Lower leg skin (tissue), 4 donors: ENCODE data around the gene RSBN1L. TPM values are rescaled to one million over a fixed set of nuclear protein-coding genes. Genes with fewer than 3 reads are reported as not detected.

ENCODE experiments used
- DNase-seq, 2 donors: peaks; one replicate each; pipeline ENCODE4 v3.0.0-alpha.2; 2019; ENCODE audit warnings: low spot score in 2 of 2
- H3K4me3 ChIP-seq: fragments of 200-600 bp; sonication (generic); 2 replicates; pipeline ENCODE4 v1.5.1; 2017; ENCODE audit warnings: mild to moderate bottlenecking, low read depth; ENCODE audit not compliant: poor library complexity, severe bottlenecking
- POLR2A ChIP-seq, 2 donors: fragments of 450-650 bp; IDR thresholded peaks; one replicate each; pipeline ENCODE4 v1.6.1; 2016 to 2017; ENCODE audit warnings: antibody characterized with exemption in 2 of 2, mild to moderate bottlenecking in 1 of 2, moderate library complexity in 1 of 2
- WGBS, 2 donors: methylation state at CpG; one replicate each; pipeline ENCODE4 v1.1.5; 2018; 5-methylcytosine and 5-hydroxymethylcytosine counted together
- intact Hi-C: fragments of 100-400 bp; cut with DNase I; formaldehyde crosslinking; loops from one replicate; pipeline ENCODE4 v1.15.0; 2023; ENCODE audit warnings: low total_unique reads
- total RNA-seq, 4 donors: library from RNA; depleted of rRNA; stranded (reverse); fragments of >200 nt; gene quantifications; one replicate each; pipeline ENCODE4 v1.1.0, GENCODE V29; 2016
- TF ChIP-seq, protein P1 (sequence below), 3 donors: fragments of 450-650 bp; IDR thresholded peaks; one replicate each; pipeline ENCODE4 v1.5.1; 2016; ENCODE audit warnings: antibody characterized with exemption in 3 of 3, mild to moderate bottlenecking in 3 of 3, moderate library complexity in 2 of 3

RSBN1L gene
- total RNA-seq, 4 donors from 2014 or later, result 17.3 to 34.8 (median 25.7) TPM

DNA sequence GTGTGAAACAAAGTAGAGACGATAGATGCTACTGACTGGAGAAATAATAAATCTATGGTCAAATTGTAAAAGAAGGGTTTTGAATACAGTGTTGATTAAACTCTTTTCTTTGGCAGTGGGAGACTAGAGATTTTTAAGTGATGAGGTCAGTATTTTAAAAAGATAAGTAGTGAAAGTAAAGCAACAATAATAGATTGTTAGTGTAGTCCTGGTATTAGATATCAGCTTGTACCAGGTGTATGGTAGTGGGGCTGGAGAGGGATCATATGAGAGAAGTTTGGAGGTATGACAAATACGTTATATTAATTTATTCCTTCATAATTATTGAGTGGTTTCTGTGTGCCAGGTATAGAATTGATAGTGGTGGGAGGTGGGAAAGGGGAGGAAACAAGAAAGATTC lies 127.5 kb downstream of the RSBN1L start:
- DNase-seq, result no peak
- H3K4me3 ChIP-seq, result no peak overlapping the region
- intact Hi-C loops, result no loop called here
- no peak for TF ChIP-seq POLR2A (IDR thresholded peaks at IDR 0.05)
- TF ChIP-seq, protein P1, sequence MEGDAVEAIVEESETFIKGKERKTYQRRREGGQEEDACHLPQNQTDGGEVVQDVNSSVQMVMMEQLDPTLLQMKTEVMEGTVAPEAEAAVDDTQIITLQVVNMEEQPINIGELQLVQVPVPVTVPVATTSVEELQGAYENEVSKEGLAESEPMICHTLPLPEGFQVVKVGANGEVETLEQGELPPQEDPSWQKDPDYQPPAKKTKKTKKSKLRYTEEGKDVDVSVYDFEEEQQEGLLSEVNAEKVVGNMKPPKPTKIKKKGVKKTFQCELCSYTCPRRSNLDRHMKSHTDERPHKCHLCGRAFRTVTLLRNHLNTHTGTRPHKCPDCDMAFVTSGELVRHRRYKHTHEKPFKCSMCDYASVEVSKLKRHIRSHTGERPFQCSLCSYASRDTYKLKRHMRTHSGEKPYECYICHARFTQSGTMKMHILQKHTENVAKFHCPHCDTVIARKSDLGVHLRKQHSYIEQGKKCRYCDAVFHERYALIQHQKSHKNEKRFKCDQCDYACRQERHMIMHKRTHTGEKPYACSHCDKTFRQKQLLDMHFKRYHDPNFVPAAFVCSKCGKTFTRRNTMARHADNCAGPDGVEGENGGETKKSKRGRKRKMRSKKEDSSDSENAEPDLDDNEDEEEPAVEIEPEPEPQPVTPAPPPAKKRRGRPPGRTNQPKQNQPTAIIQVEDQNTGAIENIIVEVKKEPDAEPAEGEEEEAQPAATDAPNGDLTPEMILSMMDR (IDR thresholded peaks at IDR 0.05), result no peak
- 93 to 94% methylated on average over 2 of the region's 2 CpGs for WGBS, 2 donors

DNA sequence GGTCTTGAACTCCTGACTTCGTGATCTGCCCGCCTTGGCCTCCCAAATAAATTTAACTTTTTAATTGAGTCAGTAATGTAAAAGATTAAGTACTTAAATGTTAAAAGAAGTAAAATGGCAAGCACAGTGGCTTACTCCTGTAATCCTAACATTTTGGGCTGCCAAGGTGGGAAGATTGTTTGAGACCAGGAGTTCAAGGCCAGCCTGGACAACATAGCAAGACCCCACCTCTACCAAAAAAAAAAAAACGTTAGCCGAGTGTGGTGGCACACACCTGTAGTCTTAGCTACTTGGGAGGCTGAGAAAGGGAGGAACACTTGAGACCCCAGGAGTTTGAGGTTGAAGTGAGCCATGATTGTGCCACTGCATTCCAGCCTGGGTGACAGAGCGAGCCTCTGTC lies 128.4 kb downstream of the RSBN1L start:
- no peak overlapping the region for H3K4me3 ChIP-seq
- 99% methylated on average over 5 of the region's 5 CpGs for WGBS, 2 donors
- DNase-seq, result no peak
- intact Hi-C loops, result no loop called here
- no peak for TF ChIP-seq POLR2A (IDR thresholded peaks at IDR 0.05)
- TF ChIP-seq, protein P1 (IDR thresholded peaks at IDR 0.05), result no peak

DNA sequence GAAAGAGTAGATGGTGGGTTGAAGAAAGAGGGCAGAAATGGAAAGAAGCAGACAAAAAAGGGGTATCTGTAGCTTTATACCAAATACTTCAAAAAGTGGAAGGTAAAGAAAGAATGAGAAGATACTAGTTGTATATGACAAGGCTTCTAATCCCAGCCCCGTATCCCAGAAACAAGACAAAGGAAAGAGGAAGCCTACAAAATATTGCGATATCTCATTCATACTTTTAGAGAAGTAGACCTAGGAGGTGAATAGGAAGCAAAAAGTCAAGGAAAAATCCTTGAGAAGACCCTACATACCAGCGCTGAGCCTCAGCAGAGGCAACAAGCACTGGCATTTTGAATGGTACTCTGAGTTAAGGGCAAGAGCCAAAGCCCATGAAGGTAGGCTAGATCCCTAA lies 128.9 kb downstream of the RSBN1L start:
- TF ChIP-seq, protein P1 (IDR thresholded peaks at IDR 0.05), result no peak
- TF ChIP-seq POLR2A (IDR thresholded peaks at IDR 0.05), result no peak
- DNase-seq, result no peak
- 94% methylated on average over 3 of the region's 3 CpGs for WGBS, 2 donors
- intact Hi-C loops, result no loop called here
- H3K4me3 ChIP-seq, result no peak overlapping the region

DNA sequence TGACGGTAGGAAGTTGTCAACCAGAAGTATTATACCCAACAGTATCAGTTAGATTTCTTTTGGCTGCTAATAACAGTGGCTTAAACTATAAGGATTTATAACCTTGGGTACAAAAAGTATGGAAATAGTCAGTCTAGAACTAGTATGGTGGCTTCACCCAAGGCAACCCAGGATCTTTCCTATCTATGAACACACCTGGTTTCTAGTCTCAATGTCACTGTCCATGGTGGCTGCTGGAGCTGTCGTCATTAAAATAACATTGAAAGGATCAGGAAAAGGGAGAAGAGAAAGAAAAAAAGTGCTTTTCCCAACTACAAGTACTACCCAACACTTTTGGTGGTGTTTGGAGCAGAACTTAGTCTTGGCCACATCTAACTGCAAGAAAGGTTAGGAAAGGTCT lies 130.0 kb downstream of the RSBN1L start:
- TF ChIP-seq, protein P1 (IDR thresholded peaks at IDR 0.05), result no peak
- no peak for TF ChIP-seq POLR2A (IDR thresholded peaks at IDR 0.05)
- no peak for DNase-seq
- no peak overlapping the region for H3K4me3 ChIP-seq
- WGBS, 2 donors, result 84 to 93% methylated on average over 2 of the region's 2 CpGs
- intact Hi-C loops, result no loop called here

DNA sequence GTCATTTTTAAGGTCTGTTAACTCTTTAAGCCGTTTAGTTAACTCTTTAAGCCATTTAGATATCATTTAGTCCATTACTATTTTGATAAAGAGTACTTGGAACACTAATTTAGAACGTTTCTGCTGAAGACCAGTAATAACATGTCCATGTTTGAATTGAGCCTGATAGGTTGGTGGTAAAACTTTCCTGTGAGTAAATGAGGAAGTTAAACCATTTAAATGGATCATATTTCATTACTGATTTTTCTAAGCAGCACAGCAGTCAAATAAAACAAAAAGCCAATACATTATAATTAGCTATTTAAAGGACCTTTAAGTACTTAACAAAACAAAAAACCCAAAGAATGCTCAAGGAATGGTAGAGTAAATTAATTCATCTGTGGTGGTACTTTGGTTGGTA lies 131.7 kb downstream of the RSBN1L start:
- no peak for DNase-seq
- intact Hi-C loops, result no loop called here
- WGBS, 2 donors, result 42 to 44% methylated on average over 2 of the region's 2 CpGs
- H3K4me3 ChIP-seq, result no peak overlapping the region
- TF ChIP-seq POLR2A (IDR thresholded peaks at IDR 0.05), result no peak
- TF ChIP-seq, protein P1 (IDR thresholded peaks at IDR 0.05), result no peak

GRCh38 chr7:77830649-77831355 lies 134.5 kb downstream of the RSBN1L start:
- 81 to 83% methylated on average over 8 of the region's 8 CpGs for WGBS, 2 donors
- TF ChIP-seq POLR2A (IDR thresholded peaks at IDR 0.05), result no peak
- TF ChIP-seq, protein P1 (IDR thresholded peaks at IDR 0.05), result no peak
- H3K4me3 ChIP-seq, result no peak overlapping the region
- DNase-seq, result no peak
- intact Hi-C loops, result no loop called here
